Panc1 (cell line): ENCODE measurements around the gene LRRC47. TPM values are rescaled to one million over a fixed set of nuclear protein-coding genes. Genes with fewer than 3 reads are reported as not detected.

Source experiments
- ATAC-seq: fragments of 200-7000 bp; cut with Tn5 transposase; 2 replicates; pipeline ENCODE4 v1.9.1; 2020; ENCODE audit warnings: mild to moderate bottlenecking, moderate library complexity
- BruUV-seq: library from RNA; stranded (reverse); fragments of 400-500 nt; replicated peaks from 2 replicates; lab custom pipeline; 2021; lab: Mats Ljungman, UMichigan
- CTCF ChIA-PET: fragments of 300-600 bp; sonication (Branson Sonifier 250); formaldehyde crosslinking; loops from one replicate; lab custom pipeline; 2022; ENCODE audit warnings: antibody characterized with exemption; lab: Charles Lee
- POLR2A ChIA-PET: fragments of 300-600 bp; sonication (Branson Sonifier 250); formaldehyde crosslinking; loops from one replicate; lab custom pipeline; 2022; ENCODE audit warnings: antibody characterized with exemption; lab: Charles Lee
- DNase-seq: peaks from one replicate; pipeline ENCODE4 v3.0.0-alpha.2; 2010; ENCODE audit warnings: low read depth, low spot score
- H3K27ac ChIP-seq: 2 replicates; pipeline ENCODE4 v1.5.1; 2011; ENCODE audit warnings: mild to moderate bottlenecking, low read length, inconsistent platforms
- H3K27me3 ChIP-seq: fragments of 200-500 bp; sonication (Bioruptor generic); 2 replicates; pipeline ENCODE4 v1.6.0; 2014; ENCODE audit warnings: low read length, inconsistent platforms; ENCODE audit not compliant: control insufficient read depth, insufficient read depth
- H3K36me3 ChIP-seq: fragments of 200-500 bp; sonication (Bioruptor generic); 2 replicates; pipeline ENCODE4 v1.5.1; 2014; ENCODE audit warnings: inconsistent platforms, mild to moderate bottlenecking, low read length, moderate library complexity; ENCODE audit not compliant: control insufficient read depth, insufficient read depth
- H3K4me1 ChIP-seq: 2 replicates; pipeline ENCODE4 v1.5.1; 2011; ENCODE audit warnings: inconsistent platforms, mild to moderate bottlenecking, low read length, moderate library complexity; ENCODE audit not compliant: control insufficient read depth, insufficient read depth
- H3K4me3 ChIP-seq, 2 experiments: 2 replicates each; pipeline ENCODE4 v1.5.1; 2011 to 2012; ENCODE audit warnings: low read depth in 2 of 2, low read length in 2 of 2, mild to moderate bottlenecking in 2 of 2, inconsistent platforms in 1 of 2, moderate library complexity in 1 of 2
- H3K9me3 ChIP-seq: fragments of 200-500 bp; sonication (Bioruptor generic); 2 replicates; pipeline ENCODE4 v1.5.1; 2014; ENCODE audit warnings: low read depth, mild to moderate bottlenecking, inconsistent platforms, low read length, moderate library complexity; ENCODE audit not compliant: control insufficient read depth, insufficient read depth
- CTCF ChIP-seq: fragments of 450-650 bp; IDR thresholded peaks from 2 replicates; pipeline ENCODE4 v1.5.1; 2017; ENCODE audit warnings: mild to moderate bottlenecking
- POLR2AphosphoS5 ChIP-seq: IDR thresholded peaks from 2 replicates; pipeline ENCODE4 v1.6.1; 2012; ENCODE audit warnings: mild to moderate bottlenecking, low read depth, low read length, moderate library complexity
- REST ChIP-seq, 2 experiments: IDR thresholded peaks; 2 replicates each; pipeline ENCODE4 v1.6.1; 2011 to 2012; ENCODE audit warnings: low read depth in 2 of 2, control low read depth in 1 of 2, low read length in 1 of 2, mild to moderate bottlenecking in 1 of 2, moderate library complexity in 1 of 2; ENCODE audit not compliant: insufficient read depth in 1 of 2
- SIN3A ChIP-seq: IDR thresholded peaks from 2 replicates; pipeline ENCODE4 v1.6.1; 2012; ENCODE audit warnings: low read depth, mild to moderate bottlenecking, low read length, moderate library complexity, borderline replicate concordance; ENCODE audit not compliant: insufficient read depth
- TCF7L2 ChIP-seq: IDR thresholded peaks from 2 replicates; pipeline ENCODE4 v1.6.1; 2011; ENCODE audit warnings: mild to moderate bottlenecking, low read depth, low read length, inconsistent platforms
- in situ Hi-C: cut with HindIII; loops from 2 replicates; pipeline ENCODE4 v1.10.0; 2016; ENCODE audit warnings: low sequenced_read_pairs, low pct_unique_long_range_greater_than_20kb
- intact Hi-C: fragments of 100-400 bp; cut with micrococcal nuclease; formaldehyde crosslinking; loops from one replicate; pipeline ENCODE4 v1.10.0; 2022; ENCODE audit not compliant: unreplicated experiment
- total RNA-seq: library from RNA; stranded (reverse); gene quantifications from one replicate; pipeline ENCODE4 v1.2.1, GENCODE V29; 2021; ENCODE audit not compliant: unreplicated experiment

The LRRC47 gene
- total RNA-seq, 1 experiment from 2014 or later, result 51.0 TPM

GRCh38 chr1:3828391-3828790 is 32.1 kb upstream of the LRRC47 start:
- Histone ChIP-seq H3K27ac (no peak overlapping the region), H3K4me1 (no peaks in the 10 kb centered on the region), H3K36me3 (peaks cover 3% of the 10 kb centered on the region; the same call in 1 of the 2 replicates), H3K27me3 (no peaks in the 10 kb centered on the region), H3K4me3 (no peak overlapping the region), H3K9me3 (no peaks in the 10 kb centered on the region)
- ChIA-PET POLR2A (no interaction called here), CTCF (no interaction called here)
- TF ChIP-seq CTCF (no peak), REST (IDR thresholded peaks at IDR 0.05; ENCODE audit: insufficient read depth in 1 of 2, low read depth in 2 of 2, low read length in 1 of 2) (no peak), SIN3A (no peak), POLR2AphosphoS5 (no peak), TCF7L2 (no peak)
- intact Hi-C loops (no loop called here), in situ Hi-C loops (no loop called here)
- no peak for DNase-seq
- ATAC-seq, result no peak
- BruUV-seq, result no TSS peak

- DNase-seq, result no peak
- in situ Hi-C loops (no loop called here), intact Hi-C loops (no loop called here)
- ATAC-seq, result peak; percentile 65; the same call in 1 of the 2 replicates
- Histone ChIP-seq H3K36me3 (peaks cover 3% of the 10 kb centered on the region; the same call in 1 of the 2 replicates), H3K27me3 (no peaks in the 10 kb centered on the region), H3K27ac (no peak overlapping the region), H3K4me1 (no peaks in the 10 kb centered on the region), H3K9me3 (no peaks in the 10 kb centered on the region), H3K4me3 (no peak overlapping the region)
- POLR2A ChIA-PET, result no interaction called here
- BruUV-seq, result no TSS peak
- no peak for TF ChIP-seq REST (IDR thresholded peaks at IDR 0.05; ENCODE audit: insufficient read depth in 1 of 2, low read depth in 2 of 2, low read length in 1 of 2)
- TF ChIP-seq SIN3A, result no peak
- TF ChIP-seq POLR2AphosphoS5, result no peak
- TF ChIP-seq TCF7L2, result no peak
- no peak; the same call in 1 of the 2 replicates for TF ChIP-seq CTCF
- CTCF ChIA-PET, result interaction anchor here (0.7 kb wide), 1 partner anchor 17 kb away, joined by 3 read pairs; no protein-coding TSS in a partner anchor
These were observed 31.6 kb upstream of the LRRC47 start for GRCh38 chr1:3827813-3828307.
